CD4-positive, alpha-beta T cell treated with Interleukin-17A for 1 hour (primary cell): Measurements from ENCODE around the gene CDK17.
A peak's percentile ranks its signal among the peaks of the same experiment; 100 is the strongest.

Experiments used
- DNase-seq: peaks from one replicate; pipeline ENCODE4 v3.0.0-alpha.2; 2020

CDK17 gene

GRCh38 chr12:96258104-96258961 is 141.9 kb downstream of the CDK17 start:
- peak; percentile 35 for DNase-seq

- no peak for DNase-seq
These were observed 142.6 kb downstream of the CDK17 start for GRCh38 chr12:96257550-96258103.

GRCh38 chr12:96256672-96257361 is 143.4 kb downstream of the CDK17 start:
- no peak for DNase-seq

GRCh38 chr12:96255077-96255476 is 145.2 kb downstream of the CDK17 start:
- DNase-seq = no peak

- DNase-seq = no peak
These were observed 150.0 kb downstream of the CDK17 start for GRCh38 chr12:96250119-96250685.

GRCh38 chr12:96249196-96250118 is 150.8 kb downstream of the CDK17 start:
- DNase-seq = no peak

- no peak for DNase-seq
These were observed 151.9 kb downstream of the CDK17 start for GRCh38 chr12:96248136-96248931.

- DNase-seq = no peak
These were observed 152.7 kb downstream of the CDK17 start for GRCh38 chr12:96247563-96247962.

- no peak for DNase-seq
These were observed 153.2 kb downstream of the CDK17 start for GRCh38 chr12:96246926-96247505.

GRCh38 chr12:96244826-96245225 is 155.4 kb downstream of the CDK17 start:
- no peak for DNase-seq

- DNase-seq = peak; percentile 20
These were observed 157.6 kb downstream of the CDK17 start for GRCh38 chr12:96242597-96242996.

GRCh38 chr12:96241846-96242256 is 158.4 kb downstream of the CDK17 start:
- DNase-seq = peak; percentile 95

GRCh38 chr12:96241431-96241830 is 158.8 kb downstream of the CDK17 start:
- DNase-seq = peak; percentile 51

GRCh38 chr12:96240656-96241055 is 159.6 kb downstream of the CDK17 start:
- DNase-seq = peak; percentile 10

GRCh38 chr12:96239711-96240635 is 160.3 kb downstream of the CDK17 start:
- DNase-seq = no peak

- DNase-seq = no peak
These were observed 161.7 kb downstream of the CDK17 start for GRCh38 chr12:96238336-96239047.

- peak; percentile 77 for DNase-seq
These were observed 162.7 kb downstream of the CDK17 start for GRCh38 chr12:96237465-96238077.

GRCh38 chr12:96237035-96237434 is 163.2 kb downstream of the CDK17 start:
- DNase-seq = no peak
